IPS-18c (cell line): ENCODE measurements around the gene C3orf20.
"Not testable (repeated sequence)": the region's sequence is repeated elsewhere in the genome, so short reads cannot be mapped to it uniquely, and the experiment has no call there.

ENCODE experiments used
- H3K4me3 ChIP-seq: 2 replicates; pipeline ENCODE4 v1.7.0; 2013; ENCODE audit warnings: low read depth, mild to moderate bottlenecking, low read length, moderate library complexity; ENCODE audit not compliant: insufficient read depth
- H3K9me3 ChIP-seq: one replicate; pipeline ENCODE4 v1.6.1; 2013; ENCODE audit warnings: mild to moderate bottlenecking, low read length, moderate library complexity; ENCODE audit not compliant: control insufficient read depth, insufficient read depth

The C3orf20 gene

GRCh38 chr3:14721126-14721864 lies 46.4 kb downstream of the C3orf20 start:
- H3K9me3 ChIP-seq: no peaks in the 10 kb centered on the region
- no peak overlapping the region for H3K4me3 ChIP-seq

DNA sequence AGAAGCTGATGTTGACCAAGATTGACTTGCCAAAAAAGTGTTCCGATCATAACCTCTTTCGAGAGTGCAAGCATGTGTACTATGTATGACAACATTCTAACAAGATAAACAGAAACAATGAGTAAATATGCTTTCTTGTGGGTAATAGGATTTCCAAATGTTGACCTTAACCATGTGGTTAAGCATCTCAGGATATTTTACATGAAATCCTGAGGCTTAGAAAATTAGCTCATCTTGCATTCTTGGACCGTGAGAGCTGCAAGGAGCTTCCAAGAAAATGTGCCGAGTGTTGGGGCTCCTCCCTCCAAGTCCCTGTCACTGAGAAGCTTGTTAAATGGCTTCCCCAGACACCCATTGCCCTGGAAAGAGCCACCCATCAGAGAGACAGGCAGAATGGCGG lies 50.1 kb downstream of the C3orf20 start:
- Histone ChIP-seq H3K9me3 (no peaks in the 10 kb centered on the region), H3K4me3 (no peak overlapping the region)

DNA sequence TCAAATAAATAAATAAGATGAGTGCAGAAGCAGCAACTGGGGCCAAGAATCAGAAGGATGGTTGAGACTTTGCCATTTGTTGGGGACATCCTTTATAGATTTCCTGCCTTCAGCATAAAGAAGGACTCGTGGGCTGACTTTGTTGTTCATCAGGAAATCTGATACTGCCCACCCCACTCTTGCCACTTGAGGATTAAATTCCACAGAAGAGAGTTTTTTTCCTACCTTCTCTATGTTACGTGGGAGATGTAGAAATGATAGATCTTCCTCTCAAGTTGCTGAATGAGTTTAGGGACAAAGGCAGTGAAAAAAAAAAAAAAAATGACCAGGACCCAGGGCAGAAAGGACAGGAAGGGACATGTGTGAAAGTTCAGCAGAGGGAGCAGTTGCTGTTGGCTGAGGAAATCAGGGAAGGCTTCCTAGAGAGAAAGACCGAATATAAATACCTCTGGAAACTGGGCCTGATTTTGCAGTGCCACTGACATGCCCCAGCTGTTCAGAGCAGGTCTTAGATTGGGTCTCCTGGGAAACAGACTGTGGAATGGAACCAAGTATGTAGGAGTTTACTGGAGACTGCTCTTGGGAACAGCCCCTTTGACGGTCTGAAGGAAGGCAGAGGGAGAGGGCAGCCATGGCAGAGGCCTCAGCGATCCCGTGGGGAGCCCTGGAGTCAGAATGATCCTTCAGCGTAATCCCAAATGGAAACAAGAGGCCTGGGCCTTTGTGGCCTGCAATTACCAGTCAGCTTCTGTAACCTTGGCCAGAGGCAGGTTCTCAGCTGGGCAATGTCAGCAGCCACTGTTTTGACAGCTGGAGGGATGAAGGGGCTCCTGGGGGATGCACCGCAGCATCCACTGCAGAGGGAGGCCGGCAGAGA lies 50.9 kb downstream of the C3orf20 start:
- no peaks in the 10 kb centered on the region for H3K9me3 ChIP-seq
- no peak overlapping the region for H3K4me3 ChIP-seq

DNA sequence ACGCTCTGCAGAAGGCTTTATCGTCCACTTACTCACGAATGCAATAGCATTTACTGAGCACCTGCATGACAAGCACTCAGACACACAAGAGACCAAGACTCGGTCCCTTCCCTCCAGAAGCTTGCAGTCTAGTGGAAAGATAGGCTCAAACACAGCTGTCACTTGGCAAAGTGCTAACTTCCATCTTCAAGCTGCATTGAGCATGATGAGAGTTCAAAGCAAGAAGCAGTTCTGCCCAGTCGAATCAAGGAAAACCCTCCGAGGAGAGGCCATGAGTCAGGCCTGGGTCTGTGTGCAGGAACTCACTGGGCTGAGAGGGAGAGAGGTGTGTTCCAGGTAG lies 51.5 kb downstream of the C3orf20 start:
- no peaks in the 10 kb centered on the region for H3K9me3 ChIP-seq

DNA sequence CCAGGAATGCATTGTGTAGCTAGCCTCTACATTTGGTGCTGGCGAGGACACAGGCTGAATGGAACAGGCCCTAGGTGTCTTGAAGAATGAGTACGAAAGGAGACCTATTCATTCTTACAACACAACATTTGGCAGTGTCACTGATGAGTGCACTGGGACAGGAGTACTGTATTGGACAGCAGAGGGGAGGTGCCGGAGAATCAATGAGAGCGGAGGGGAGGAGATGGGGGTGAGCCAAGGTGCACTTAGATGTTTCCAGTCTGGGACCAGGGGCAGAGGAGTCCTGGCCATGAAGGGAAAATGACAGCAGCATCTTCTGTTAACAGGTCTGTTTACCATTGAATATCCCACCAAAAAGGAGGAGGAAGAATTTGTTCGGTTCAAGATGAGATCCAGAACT lies 53.2 kb downstream of the C3orf20 start:
- H3K9me3 ChIP-seq: no peaks in the 10 kb centered on the region
- H3K4me3 ChIP-seq: no peak overlapping the region

More for the DNA sequence above, 51.5 kb downstream of the C3orf20 start:
- H3K4me3 ChIP-seq: no peak overlapping the region

- Histone ChIP-seq H3K4me3 (no peak overlapping the region), H3K9me3 (no peaks in the 10 kb centered on the region)
Observed at GRCh38 chr3:14730703-14731382, 55.9 kb downstream of the C3orf20 start.

DNA sequence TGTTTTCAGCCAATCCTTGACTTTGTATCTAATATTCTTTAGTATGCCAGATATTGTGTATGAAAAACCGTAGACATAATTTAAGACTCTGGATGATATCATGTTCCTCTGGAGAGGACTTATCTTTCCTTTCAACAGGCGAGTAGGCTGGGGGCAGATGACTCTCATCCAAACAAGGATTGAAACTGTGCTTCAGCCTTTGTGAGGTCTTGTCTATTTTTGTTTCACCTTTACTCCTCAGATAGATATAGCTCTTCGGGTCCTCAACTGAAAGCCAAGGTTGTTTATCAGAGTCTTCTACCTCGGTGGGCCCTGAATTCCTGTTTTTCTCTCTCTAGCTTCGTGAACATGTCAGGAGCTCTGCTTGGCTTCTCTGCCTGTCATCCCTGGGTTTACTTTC lies 66.0 kb downstream of the C3orf20 start:
- Histone ChIP-seq H3K4me3 (no peak overlapping the region), H3K9me3 (no peaks in the 10 kb centered on the region)

DNA sequence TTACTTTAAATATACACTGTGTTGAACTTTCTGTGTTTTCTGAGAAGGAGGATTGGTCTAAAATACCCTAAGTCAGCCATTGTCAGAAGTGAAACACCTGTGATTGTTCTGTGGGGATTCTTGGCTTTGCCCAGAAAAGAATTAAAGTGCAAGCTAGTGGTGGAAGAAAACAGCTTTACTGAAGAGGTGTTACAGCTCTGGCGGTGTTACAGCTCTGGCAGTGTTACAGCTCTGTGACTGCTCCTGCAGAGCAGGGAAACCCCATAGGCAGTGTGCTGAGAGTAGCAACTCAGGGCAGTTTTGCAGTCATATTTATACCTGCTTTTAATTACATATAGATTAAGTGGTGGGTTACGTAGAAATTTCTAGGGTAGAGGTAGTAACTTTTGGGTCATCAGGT lies 66.6 kb downstream of the C3orf20 start:
- Histone ChIP-seq H3K4me3 (no peak overlapping the region), H3K9me3 (no peaks in the 10 kb centered on the region)

GRCh38 chr3:14744556-14744955 lies 69.6 kb downstream of the C3orf20 start:
- no peak overlapping the region for H3K4me3 ChIP-seq
- H3K9me3 ChIP-seq: no peaks in the 10 kb centered on the region

- H3K4me3 ChIP-seq: no peak overlapping the region
- no peaks in the 10 kb centered on the region for H3K9me3 ChIP-seq
Observed at GRCh38 chr3:14750650-14751049, 75.7 kb downstream of the C3orf20 start.

DNA sequence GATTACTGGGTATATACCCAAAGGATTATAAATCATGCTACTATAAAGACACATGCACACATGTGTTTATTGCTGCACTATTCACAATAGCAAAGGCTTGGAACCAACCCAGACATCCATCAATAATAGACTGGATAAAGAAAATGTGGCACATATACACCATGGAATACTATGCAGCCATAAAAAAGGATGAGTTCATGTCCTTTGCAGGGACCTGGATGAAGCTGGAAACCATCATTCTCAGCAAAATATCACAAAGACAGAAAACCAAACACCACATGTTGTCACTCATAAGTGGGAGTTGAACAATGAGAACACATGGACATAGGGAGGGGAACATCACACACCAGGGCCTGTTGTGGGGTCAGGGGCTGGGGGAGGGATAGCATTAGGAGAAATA lies 78.0 kb downstream of the C3orf20 start:
- H3K9me3 ChIP-seq, H3K4me3 ChIP-seq: not testable (repeated sequence)

GRCh38 chr3:14757153-14757700 lies 82.3 kb downstream of the C3orf20 start:
- Histone ChIP-seq H3K4me3 (no peak overlapping the region), H3K9me3 (peaks cover 3% of the 10 kb centered on the region)

DNA sequence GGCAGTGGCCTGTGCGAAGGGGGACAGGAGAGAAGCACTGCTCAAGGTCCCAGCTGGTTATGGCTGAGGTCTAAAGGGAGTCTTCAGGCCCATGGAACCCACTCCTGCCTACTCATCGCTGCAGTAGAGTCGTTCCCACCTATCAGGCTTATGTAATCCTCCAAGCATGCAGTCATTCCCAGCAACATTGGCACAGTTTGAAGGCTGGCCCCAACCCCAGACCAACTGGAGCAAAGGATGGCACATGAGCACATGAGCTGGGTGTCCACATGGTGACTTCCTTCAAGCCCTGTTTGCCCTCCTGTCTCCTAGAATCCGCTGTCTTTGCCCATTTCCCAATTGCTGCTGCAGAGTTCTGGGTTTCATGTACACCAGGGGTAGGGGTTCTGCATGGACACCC lies 83.4 kb downstream of the C3orf20 start:
- Histone ChIP-seq H3K9me3 (peaks cover 3% of the 10 kb centered on the region), H3K4me3 (no peak overlapping the region)

- H3K4me3 ChIP-seq: no peak overlapping the region
- H3K9me3 ChIP-seq: peaks cover 3% of the 10 kb centered on the region
Observed at GRCh38 chr3:14758959-14759358, 84.0 kb downstream of the C3orf20 start.

- Histone ChIP-seq H3K9me3 (peaks cover 3% of the 10 kb centered on the region), H3K4me3 (no peak overlapping the region)
Observed at GRCh38 chr3:14760185-14760584, 85.2 kb downstream of the C3orf20 start.

GRCh38 chr3:14761121-14761672 lies 86.3 kb downstream of the C3orf20 start:
- Histone ChIP-seq H3K4me3 (no peak overlapping the region), H3K9me3 (peaks cover 3% of the 10 kb centered on the region)

DNA sequence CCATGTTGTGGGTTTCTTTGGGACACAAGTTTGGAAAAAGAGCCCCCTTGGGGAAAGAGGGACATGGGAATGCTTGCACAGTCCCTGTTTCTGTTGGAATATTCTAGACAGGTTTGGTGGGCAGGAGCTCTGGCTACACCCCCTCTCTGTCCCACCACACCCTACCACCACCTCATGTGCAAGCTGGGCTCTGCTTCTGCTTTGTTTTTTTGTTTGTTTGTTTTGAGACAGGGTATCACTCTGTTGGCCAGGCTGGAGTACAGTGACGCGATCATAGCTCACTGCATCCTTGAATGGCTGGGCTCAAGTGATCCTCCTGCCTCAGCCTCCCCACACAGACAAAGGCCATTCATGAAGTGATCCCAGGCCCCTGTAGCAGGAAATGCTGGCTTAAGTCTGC lies 86.9 kb downstream of the C3orf20 start:
- Histone ChIP-seq H3K4me3 (no peak overlapping the region), H3K9me3 (peaks cover 3% of the 10 kb centered on the region)
